IPS-18a (cell line): ENCODE measurements around the gene SIM1.

Experiments
- H3K27ac ChIP-seq: one replicate; pipeline ENCODE4 v1.5.1; 2013; ENCODE audit warnings: low read length
- H3K27me3 ChIP-seq: one replicate; pipeline ENCODE4 v1.6.1; 2013; ENCODE audit warnings: mild to moderate bottlenecking, low read length; ENCODE audit not compliant: control insufficient read depth, insufficient read depth
- H3K36me3 ChIP-seq: one replicate; pipeline ENCODE4 v1.6.1; 2013; ENCODE audit warnings: low read depth, low read length; ENCODE audit not compliant: control insufficient read depth
- H3K4me1 ChIP-seq: one replicate; pipeline ENCODE4 v1.6.1; 2013; ENCODE audit warnings: low read depth, low read length; ENCODE audit not compliant: control insufficient read depth
- H3K4me3 ChIP-seq: one replicate; pipeline ENCODE4 v1.5.1; 2013; ENCODE audit warnings: low read length
- H3K9ac ChIP-seq: one replicate; pipeline ENCODE4 v1.6.1; 2013; ENCODE audit warnings: mild to moderate bottlenecking, low read length, moderate library complexity
- H3K9me3 ChIP-seq: one replicate; pipeline ENCODE4 v1.6.1; 2013; ENCODE audit warnings: low read depth, low read length; ENCODE audit not compliant: control insufficient read depth

SIM1 gene

DNA sequence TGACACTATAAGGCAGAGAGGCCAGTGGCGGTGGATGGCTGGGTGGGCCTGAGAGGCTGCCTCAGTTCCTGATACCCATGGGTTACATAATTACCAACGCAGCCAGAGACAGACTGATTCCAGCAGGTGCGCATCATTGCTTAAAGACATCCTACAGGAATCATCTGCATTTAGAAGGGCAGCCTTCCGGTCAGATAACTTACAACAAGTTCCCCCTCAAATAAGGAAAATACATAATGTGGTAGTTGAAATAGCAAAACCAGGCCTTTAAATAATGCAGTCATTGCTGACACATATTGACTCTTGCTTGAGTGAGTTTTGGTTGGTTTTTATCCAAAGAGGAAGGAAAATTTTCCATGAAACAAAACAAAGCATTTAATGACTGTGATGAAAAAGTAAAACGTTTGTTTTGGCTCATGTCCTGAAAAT lies 81.9 kb downstream of the SIM1 start:
- no peak overlapping the region for H3K4me3 ChIP-seq
- H3K27ac ChIP-seq = no peak overlapping the region
- H3K27me3 ChIP-seq = no peaks in the 10 kb centered on the region
- H3K9me3 ChIP-seq = no peaks in the 10 kb centered on the region
- H3K9ac ChIP-seq = no peak overlapping the region
- no peaks in the 10 kb centered on the region for H3K4me1 ChIP-seq
- H3K36me3 ChIP-seq = no peaks in the 10 kb centered on the region

GRCh38 chr6:100382031-100382430 lies 82.7 kb downstream of the SIM1 start:
- H3K4me3 ChIP-seq = no peak overlapping the region
- no peaks in the 10 kb centered on the region for H3K36me3 ChIP-seq
- H3K4me1 ChIP-seq = no peaks in the 10 kb centered on the region
- H3K9me3 ChIP-seq = no peaks in the 10 kb centered on the region
- H3K27me3 ChIP-seq = no peaks in the 10 kb centered on the region
- H3K9ac ChIP-seq = no peak overlapping the region
- H3K27ac ChIP-seq = no peak overlapping the region

GRCh38 chr6:100381111-100381510 lies 83.6 kb downstream of the SIM1 start:
- H3K36me3 ChIP-seq = no peaks in the 10 kb centered on the region
- H3K9me3 ChIP-seq = no peaks in the 10 kb centered on the region
- no peaks in the 10 kb centered on the region for H3K27me3 ChIP-seq
- no peak overlapping the region for H3K27ac ChIP-seq
- no peak overlapping the region for H3K4me3 ChIP-seq
- H3K4me1 ChIP-seq = peaks cover 6% of the 10 kb centered on the region
- no peak overlapping the region for H3K9ac ChIP-seq

DNA sequence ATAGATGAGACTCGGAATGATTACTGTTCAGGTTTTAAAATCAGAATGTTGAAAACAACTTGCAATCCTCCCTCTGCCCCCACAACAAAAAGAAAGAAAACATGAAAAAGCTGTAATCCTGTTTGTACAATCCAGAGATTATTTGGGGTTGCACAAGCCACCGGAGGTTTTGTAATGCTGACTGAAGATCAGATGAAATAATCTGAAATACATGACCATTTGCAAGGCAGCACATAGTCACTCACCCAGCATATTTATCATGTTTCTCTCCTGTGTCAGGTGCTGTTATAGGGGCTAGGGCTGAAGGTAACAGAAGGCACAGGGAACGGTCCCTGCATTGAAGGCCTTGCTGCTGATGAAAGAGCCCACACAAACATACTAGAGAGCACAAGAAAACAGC lies 85.3 kb downstream of the SIM1 start:
- no peak overlapping the region for H3K9ac ChIP-seq
- H3K36me3 ChIP-seq = no peaks in the 10 kb centered on the region
- peaks cover 10% of the 10 kb centered on the region for H3K4me1 ChIP-seq
- H3K4me3 ChIP-seq = no peak overlapping the region
- H3K27ac ChIP-seq = no peak overlapping the region
- no peaks in the 10 kb centered on the region for H3K9me3 ChIP-seq
- H3K27me3 ChIP-seq = no peaks in the 10 kb centered on the region

- Histone ChIP-seq H3K27me3 (no peaks in the 10 kb centered on the region), H3K36me3 (no peaks in the 10 kb centered on the region), H3K27ac (no peak overlapping the region), H3K9ac (no peak overlapping the region), H3K4me1 (peaks cover 10% of the 10 kb centered on the region), H3K9me3 (no peaks in the 10 kb centered on the region), H3K4me3 (no peak overlapping the region)
Measured at GRCh38 chr6:100378576-100378975, 86.1 kb downstream of the SIM1 start.

DNA sequence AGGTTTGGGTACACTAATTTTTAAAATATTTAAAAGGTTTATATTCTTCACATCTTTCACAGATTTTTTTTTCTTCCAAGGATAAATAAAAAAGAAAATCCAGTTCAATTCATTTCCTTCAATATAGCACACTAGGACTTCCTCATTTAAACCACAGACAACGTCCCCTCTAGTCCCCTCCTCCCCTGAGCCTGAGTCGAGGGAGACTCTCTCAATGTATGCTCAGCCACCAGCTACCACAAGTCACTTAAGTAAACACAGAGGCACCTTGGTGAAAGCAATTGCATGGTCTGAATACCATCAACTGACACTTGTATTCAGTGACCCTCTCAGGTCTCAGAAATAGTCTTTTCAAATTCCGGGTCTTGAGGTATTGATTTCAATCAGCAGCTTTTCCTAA lies 88.6 kb downstream of the SIM1 start:
- H3K27ac ChIP-seq = no peak overlapping the region
- H3K36me3 ChIP-seq = no peaks in the 10 kb centered on the region
- no peak overlapping the region for H3K4me3 ChIP-seq
- H3K27me3 ChIP-seq = no peaks in the 10 kb centered on the region
- no peaks in the 10 kb centered on the region for H3K9me3 ChIP-seq
- H3K9ac ChIP-seq = no peak overlapping the region
- H3K4me1 ChIP-seq = peaks cover 20% of the 10 kb centered on the region

DNA sequence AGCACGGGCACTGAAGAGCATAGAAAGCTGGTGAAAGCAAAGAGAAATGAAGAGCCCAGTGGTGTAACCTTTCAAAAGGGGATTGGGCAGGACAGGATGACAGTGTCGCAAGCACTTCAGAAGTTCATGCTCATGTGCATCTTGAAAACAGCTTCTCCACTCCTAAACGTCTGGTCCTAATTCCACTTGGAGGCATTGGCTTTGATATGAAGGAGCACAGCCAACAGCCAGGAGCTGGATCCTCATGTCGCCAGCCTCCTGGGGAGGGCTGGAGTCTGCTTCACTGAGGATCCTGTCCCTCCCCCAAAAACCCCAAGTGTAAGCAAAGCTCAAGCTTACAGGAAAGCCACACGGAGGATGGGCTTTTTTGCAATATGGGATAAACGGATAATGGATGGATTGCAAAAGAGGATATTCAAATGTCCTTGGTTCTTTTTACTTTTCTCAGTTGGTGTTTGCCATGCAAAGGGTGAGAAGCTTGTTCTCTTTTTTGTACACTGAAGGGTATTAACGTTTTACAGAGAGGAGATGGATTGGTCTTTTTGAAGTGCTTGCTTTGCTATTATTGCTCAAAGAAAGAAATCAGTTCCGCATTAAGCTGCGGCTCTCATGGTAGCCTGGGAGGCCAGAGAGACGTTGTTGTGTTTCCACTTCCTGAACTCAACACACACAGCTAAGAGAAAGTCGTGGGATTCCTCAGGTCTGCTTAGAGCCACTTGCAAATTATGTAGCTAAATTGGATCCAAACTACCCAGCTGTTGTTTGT lies 92.2 kb downstream of the SIM1 start:
- H3K4me3 ChIP-seq = no peak overlapping the region
- no peaks in the 10 kb centered on the region for H3K9me3 ChIP-seq
- H3K27ac ChIP-seq = no peak overlapping the region

GRCh38 chr6:100371591-100371990 lies 93.1 kb downstream of the SIM1 start:
- H3K27ac ChIP-seq = no peak overlapping the region
- H3K9me3 ChIP-seq = no peaks in the 10 kb centered on the region
- H3K36me3 ChIP-seq = no peaks in the 10 kb centered on the region
- H3K9ac ChIP-seq = no peak overlapping the region
- H3K27me3 ChIP-seq = no peaks in the 10 kb centered on the region
- H3K4me1 ChIP-seq = peaks cover 19% of the 10 kb centered on the region
- no peak overlapping the region for H3K4me3 ChIP-seq

More for the DNA sequence above, 92.2 kb downstream of the SIM1 start:
- Histone ChIP-seq H3K36me3 (no peaks in the 10 kb centered on the region), H3K9ac (no peak overlapping the region), H3K27me3 (no peaks in the 10 kb centered on the region), H3K4me1 (peaks cover 20% of the 10 kb centered on the region)

- Histone ChIP-seq H3K9ac (no peak overlapping the region), H3K36me3 (no peaks in the 10 kb centered on the region), H3K27ac (no peak overlapping the region), H3K4me1 (peaks cover 10% of the 10 kb centered on the region), H3K4me3 (no peak overlapping the region), H3K9me3 (no peaks in the 10 kb centered on the region), H3K27me3 (no peaks in the 10 kb centered on the region)
Measured at GRCh38 chr6:100370265-100370664, 94.5 kb downstream of the SIM1 start.

DNA sequence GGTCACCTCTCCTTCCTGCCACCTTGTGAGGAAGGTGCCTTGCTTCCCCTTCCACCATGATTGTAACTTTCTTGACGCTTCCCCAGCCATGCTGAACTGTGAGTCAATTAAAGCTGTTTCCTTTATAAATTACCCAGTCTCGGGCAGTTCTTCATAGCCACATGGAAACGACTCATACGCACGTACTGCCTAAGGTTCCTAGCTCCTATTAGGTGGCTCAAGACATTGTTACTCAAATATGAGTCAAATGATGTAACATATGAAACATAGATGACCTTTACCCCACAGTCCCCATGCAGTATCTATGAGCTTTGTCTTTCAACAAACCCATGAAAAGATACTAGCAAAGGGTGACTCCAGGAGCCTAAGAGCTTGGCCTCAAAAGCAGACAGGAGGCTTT lies 98.3 kb downstream of the SIM1 start:
- no peaks in the 10 kb centered on the region for H3K36me3 ChIP-seq
- no peaks in the 10 kb centered on the region for H3K9me3 ChIP-seq
- no peaks in the 10 kb centered on the region for H3K27me3 ChIP-seq
- peaks cover 10% of the 10 kb centered on the region for H3K4me1 ChIP-seq
- no peak overlapping the region for H3K27ac ChIP-seq
- no peak overlapping the region for H3K9ac ChIP-seq
- no peak overlapping the region for H3K4me3 ChIP-seq

DNA sequence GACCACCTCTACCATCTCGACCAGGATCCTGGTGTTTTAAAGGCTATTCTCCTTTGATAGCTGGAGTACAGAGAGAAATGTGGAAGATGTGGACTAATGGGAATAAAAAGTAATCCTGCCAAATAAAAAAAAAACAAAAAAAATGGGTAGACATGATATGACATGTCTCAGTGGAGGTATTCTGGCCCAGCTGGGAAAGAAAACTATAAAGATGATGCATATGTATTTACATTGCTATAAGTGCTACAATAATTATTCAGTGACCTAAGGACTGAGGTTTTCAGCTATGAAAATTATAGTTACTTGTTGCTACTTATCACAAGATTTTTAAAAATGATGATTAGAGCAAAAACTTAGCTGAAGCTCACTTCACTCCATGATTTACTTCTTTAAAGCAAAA lies 101.1 kb downstream of the SIM1 start:
- H3K4me1 ChIP-seq = peaks cover 10% of the 10 kb centered on the region
- no peaks in the 10 kb centered on the region for H3K27me3 ChIP-seq
- no peak overlapping the region for H3K9ac ChIP-seq
- H3K27ac ChIP-seq = no peak overlapping the region
- H3K4me3 ChIP-seq = no peak overlapping the region
- no peaks in the 10 kb centered on the region for H3K36me3 ChIP-seq
- no peaks in the 10 kb centered on the region for H3K9me3 ChIP-seq
